ENCODE measurements around the gene ARHGAP10. TPM values are rescaled to one million over a fixed set of nuclear protein-coding genes. Genes with fewer than 3 reads are reported as not detected.

The ARHGAP10 gene
- total RNA-seq, 1 donor from 2014 or later, result 4.6 TPM

DNA sequence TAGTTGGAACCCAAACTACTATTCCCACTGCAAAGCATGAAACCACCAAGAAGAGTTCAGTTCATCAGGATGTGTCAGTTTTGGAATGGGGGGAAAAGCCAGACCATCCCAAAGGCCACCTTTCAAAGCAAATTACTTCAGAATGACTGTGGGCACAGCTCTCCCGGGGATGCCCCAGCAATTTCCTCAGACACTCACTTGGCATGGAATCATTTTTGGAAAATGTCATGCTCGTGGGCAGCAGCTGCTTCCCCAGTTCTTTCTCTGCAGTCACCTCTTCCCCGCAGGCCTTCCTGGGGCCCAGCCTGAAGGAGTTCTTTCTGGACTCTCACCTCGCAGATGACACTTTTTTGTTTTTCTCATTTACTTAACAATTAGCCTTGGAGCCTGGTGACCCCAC lies 360.0 kb downstream of the ARHGAP10 start:
- H3K4me1 Mint-ChIP-seq (ENCODE audit: unreplicated experiment), result no peaks in the 10 kb centered on the region
- TF ChIP-seq, protein P1, sequence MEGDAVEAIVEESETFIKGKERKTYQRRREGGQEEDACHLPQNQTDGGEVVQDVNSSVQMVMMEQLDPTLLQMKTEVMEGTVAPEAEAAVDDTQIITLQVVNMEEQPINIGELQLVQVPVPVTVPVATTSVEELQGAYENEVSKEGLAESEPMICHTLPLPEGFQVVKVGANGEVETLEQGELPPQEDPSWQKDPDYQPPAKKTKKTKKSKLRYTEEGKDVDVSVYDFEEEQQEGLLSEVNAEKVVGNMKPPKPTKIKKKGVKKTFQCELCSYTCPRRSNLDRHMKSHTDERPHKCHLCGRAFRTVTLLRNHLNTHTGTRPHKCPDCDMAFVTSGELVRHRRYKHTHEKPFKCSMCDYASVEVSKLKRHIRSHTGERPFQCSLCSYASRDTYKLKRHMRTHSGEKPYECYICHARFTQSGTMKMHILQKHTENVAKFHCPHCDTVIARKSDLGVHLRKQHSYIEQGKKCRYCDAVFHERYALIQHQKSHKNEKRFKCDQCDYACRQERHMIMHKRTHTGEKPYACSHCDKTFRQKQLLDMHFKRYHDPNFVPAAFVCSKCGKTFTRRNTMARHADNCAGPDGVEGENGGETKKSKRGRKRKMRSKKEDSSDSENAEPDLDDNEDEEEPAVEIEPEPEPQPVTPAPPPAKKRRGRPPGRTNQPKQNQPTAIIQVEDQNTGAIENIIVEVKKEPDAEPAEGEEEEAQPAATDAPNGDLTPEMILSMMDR (IDR thresholded peaks at IDR 0.05; ENCODE audit: unreplicated experiment), result no peak
- no peaks in the 10 kb centered on the region for H3K27me3 Mint-ChIP-seq (ENCODE audit: unreplicated experiment)
- no peaks in the 10 kb centered on the region for H3K36me3 Mint-ChIP-seq (ENCODE audit: low read depth, unreplicated experiment)
- no peak overlapping the region for H3K4me3 Mint-ChIP-seq (ENCODE audit: unreplicated experiment)
- no peak overlapping the region for H3K27ac Mint-ChIP-seq (ENCODE audit: unreplicated experiment)
- H3K9me3 Mint-ChIP-seq (ENCODE audit: unreplicated experiment), result no peaks in the 10 kb centered on the region
- no peak for DNase-seq (ENCODE audit: low spot score)

DNA sequence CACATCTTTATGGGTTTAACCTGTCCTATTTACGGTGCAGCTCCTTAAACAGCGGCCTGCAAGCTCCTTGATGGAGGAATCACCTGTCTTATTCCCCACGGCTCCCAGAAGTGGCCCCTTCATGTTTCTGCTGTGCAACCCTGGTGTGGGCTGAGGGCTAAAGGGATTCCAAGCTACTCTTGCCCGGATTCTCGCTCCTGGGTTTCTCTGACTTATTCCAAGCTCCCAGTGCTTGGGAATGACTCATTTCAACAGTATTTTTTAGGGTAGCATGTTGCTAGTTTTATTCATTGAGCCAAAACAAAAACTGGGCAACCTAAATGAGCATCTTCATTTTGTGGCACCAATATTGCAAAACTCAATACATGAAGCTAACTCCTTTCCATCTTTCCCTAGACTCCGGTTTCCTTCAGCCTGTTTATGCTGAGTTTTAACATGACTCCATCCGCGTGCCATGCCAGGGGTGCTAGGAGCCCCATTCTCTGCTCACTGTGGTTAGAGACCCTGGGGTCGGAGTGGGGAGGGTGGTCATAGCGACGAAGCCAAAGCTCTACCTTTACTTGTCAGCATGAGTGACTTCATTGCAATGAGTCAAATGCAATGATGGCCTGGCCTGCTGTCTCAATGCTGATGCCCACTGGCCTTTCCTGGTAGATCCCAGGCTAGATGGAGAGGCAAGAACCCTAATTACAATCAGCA lies 360.6 kb downstream of the ARHGAP10 start:
- TF ChIP-seq, protein P1 (IDR thresholded peaks at IDR 0.05; ENCODE audit: unreplicated experiment), result no peak
- Mint-ChIP-seq H3K9me3 (ENCODE audit: unreplicated experiment) (no peaks in the 10 kb centered on the region), H3K27me3 (ENCODE audit: unreplicated experiment) (no peaks in the 10 kb centered on the region), H3K4me1 (ENCODE audit: unreplicated experiment) (no peaks in the 10 kb centered on the region), H3K27ac (ENCODE audit: unreplicated experiment) (no peak overlapping the region), H3K4me3 (ENCODE audit: unreplicated experiment) (no peak overlapping the region), H3K36me3 (ENCODE audit: low read depth, unreplicated experiment) (no peaks in the 10 kb centered on the region)
- DNase-seq (ENCODE audit: low spot score), result no peak

DNA sequence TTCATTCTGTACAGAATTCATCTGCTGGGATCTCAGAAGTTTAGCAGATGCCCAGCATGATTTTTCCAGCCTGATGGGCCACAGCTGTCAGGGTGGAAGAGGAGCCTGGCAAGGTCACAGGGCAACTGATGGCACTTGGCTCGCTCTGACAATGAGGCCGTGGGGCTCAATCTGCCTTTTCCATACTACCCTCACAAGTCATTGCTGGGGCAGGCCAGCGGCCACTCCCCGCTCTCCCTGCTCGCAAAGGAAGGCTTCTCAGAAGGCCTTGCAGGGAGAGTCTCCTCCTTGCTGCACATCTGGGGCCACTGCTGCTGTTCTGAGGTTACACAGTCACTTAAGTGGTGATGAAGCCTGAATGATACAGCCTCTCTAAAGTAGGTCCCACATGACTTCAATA lies 361.2 kb downstream of the ARHGAP10 start:
- no peaks in the 10 kb centered on the region for H3K27me3 Mint-ChIP-seq (ENCODE audit: unreplicated experiment)
- no peaks in the 10 kb centered on the region for H3K9me3 Mint-ChIP-seq (ENCODE audit: unreplicated experiment)
- H3K4me1 Mint-ChIP-seq (ENCODE audit: unreplicated experiment), result no peaks in the 10 kb centered on the region
- TF ChIP-seq, protein P1 (IDR thresholded peaks at IDR 0.05; ENCODE audit: unreplicated experiment), result no peak
- no peak overlapping the region for H3K27ac Mint-ChIP-seq (ENCODE audit: unreplicated experiment)
- no peaks in the 10 kb centered on the region for H3K36me3 Mint-ChIP-seq (ENCODE audit: low read depth, unreplicated experiment)
- DNase-seq (ENCODE audit: low spot score), result no peak
- no peak overlapping the region for H3K4me3 Mint-ChIP-seq (ENCODE audit: unreplicated experiment)

DNA sequence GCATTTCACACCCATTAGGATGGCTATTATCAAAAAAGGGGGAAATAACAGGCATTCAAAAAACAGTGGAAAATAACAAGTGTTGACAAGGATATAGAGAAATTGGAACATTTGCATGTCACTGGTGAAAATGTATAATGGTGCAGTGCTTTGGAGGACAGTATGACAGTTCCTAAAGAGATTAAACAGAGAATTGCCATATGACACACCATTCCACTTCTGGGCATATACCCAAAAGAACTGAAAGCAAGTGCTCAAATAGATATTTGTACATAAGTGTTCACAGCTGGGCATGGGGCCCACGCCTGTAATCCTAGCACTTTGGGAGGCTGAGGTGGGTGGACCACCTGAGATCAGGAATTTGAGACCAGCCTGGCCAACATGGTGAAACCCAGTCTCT lies 362.3 kb downstream of the ARHGAP10 start:
- no peaks in the 10 kb centered on the region for H3K36me3 Mint-ChIP-seq (ENCODE audit: low read depth, unreplicated experiment)

DNA sequence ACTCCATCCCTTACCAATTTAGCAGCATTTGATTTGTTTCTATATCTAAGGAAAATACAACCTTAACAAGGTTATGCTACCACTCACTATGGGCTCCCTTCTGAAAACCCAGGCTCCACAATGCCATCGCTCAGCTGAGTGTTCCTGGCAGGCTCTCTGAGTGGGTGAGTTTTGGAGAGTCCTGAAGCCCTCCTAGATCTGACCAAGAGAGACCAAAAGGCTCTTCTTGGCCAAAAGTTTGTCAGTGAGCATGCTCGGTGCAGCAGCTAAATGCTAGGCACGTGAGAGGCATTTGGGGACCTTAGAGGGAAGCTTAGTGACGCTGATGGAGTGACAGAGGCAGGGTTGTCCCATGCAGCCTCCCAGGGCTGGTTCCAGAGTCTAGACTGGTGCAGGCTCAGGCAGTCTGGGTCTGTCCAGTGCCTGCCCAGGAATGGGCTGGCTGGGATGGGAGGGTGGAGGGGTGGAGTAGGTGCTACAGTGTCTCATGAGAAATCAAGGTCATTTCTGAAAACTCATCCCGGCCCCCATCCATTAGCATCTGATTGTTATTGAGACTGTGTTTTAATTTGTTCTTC lies 363.5 kb downstream of the ARHGAP10 start:
- H3K27ac Mint-ChIP-seq (ENCODE audit: unreplicated experiment), result no peak overlapping the region
- no peaks in the 10 kb centered on the region for H3K9me3 Mint-ChIP-seq (ENCODE audit: unreplicated experiment)
- no peaks in the 10 kb centered on the region for H3K4me1 Mint-ChIP-seq (ENCODE audit: unreplicated experiment)
- H3K4me3 Mint-ChIP-seq (ENCODE audit: unreplicated experiment), result no peak overlapping the region
- no peaks in the 10 kb centered on the region for H3K36me3 Mint-ChIP-seq (ENCODE audit: low read depth, unreplicated experiment)
- TF ChIP-seq, protein P1 (IDR thresholded peaks at IDR 0.05; ENCODE audit: unreplicated experiment), result no peak
- no peaks in the 10 kb centered on the region for H3K27me3 Mint-ChIP-seq (ENCODE audit: unreplicated experiment)
- no peak for DNase-seq (ENCODE audit: low spot score)

More for the DNA sequence above, 362.3 kb downstream of the ARHGAP10 start:
- TF ChIP-seq, protein P1 (IDR thresholded peaks at IDR 0.05; ENCODE audit: unreplicated experiment), result no peak
- H3K27ac Mint-ChIP-seq (ENCODE audit: unreplicated experiment), result no peak overlapping the region
- no peak overlapping the region for H3K4me3 Mint-ChIP-seq (ENCODE audit: unreplicated experiment)
- DNase-seq (ENCODE audit: low spot score), result no peak
- H3K4me1 Mint-ChIP-seq (ENCODE audit: unreplicated experiment), result no peaks in the 10 kb centered on the region
- no peaks in the 10 kb centered on the region for H3K27me3 Mint-ChIP-seq (ENCODE audit: unreplicated experiment)
- no peaks in the 10 kb centered on the region for H3K9me3 Mint-ChIP-seq (ENCODE audit: unreplicated experiment)

Measured in endothelial cell (in vitro differentiated cells).